ENCODE results near the gene UCKL1.

- TF ChIP-seq CTCF (conservative IDR thresholded peaks at IDR 0.05; ENCODE audit: low read length) (no peak), EZH2phosphoT487 (IDR thresholded peaks at IDR 0.05; ENCODE audit: borderline replicate concordance, low read depth, low read length) (no peak)
Observed at GRCh38 chr20:63959699-63960075, 3.5 kb upstream of the UCKL1 start.

Measured in OCI-LY7 (cell line).